Natural killer cell (primary cell): ENCODE measurements around the gene RGS12. TPM values are rescaled to one million over a fixed set of nuclear protein-coding genes. Genes with fewer than 3 reads are reported as not detected.

Source experiments
- ATAC-seq, 3 donors: fragments of 150-1000 bp in 2 of 3; fragments of 200-7000 bp in 1 of 3; cut with Tn5 transposase; 1 replicate in 1 of 3; 2 replicates in 2 of 3; pipeline ENCODE4 v1.10.0; 2021; ENCODE audit warnings: mild to moderate bottlenecking in 2 of 3, moderate library complexity in 2 of 3
- DNase-seq, 2 donors: peaks; one replicate each; pipeline versions ENCODE4 v3.0.0 to v3.0.0-alpha.2; 2013 to 2021; ENCODE audit warnings: mixed read lengths in 1 of 2
- H3K27ac ChIP-seq: one replicate; pipeline ENCODE4 v1.5.1; 2013; ENCODE audit warnings: mild to moderate bottlenecking, low read length
- H3K27me3 ChIP-seq: one replicate; pipeline ENCODE4 v1.6.1; 2013; ENCODE audit warnings: low read length; ENCODE audit not compliant: control insufficient read depth, insufficient read depth
- H3K36me3 ChIP-seq: one replicate; pipeline ENCODE4 v1.6.1; 2013; ENCODE audit warnings: low read length; ENCODE audit not compliant: control insufficient read depth, insufficient read depth
- H3K4me1 ChIP-seq: one replicate; pipeline ENCODE4 v1.6.1; 2013; ENCODE audit warnings: low read length; ENCODE audit not compliant: control insufficient read depth, insufficient read depth
- H3K4me3 ChIP-seq: one replicate; pipeline ENCODE4 v1.5.1; 2013; ENCODE audit warnings: low read length
- H3K9me3 ChIP-seq: one replicate; pipeline ENCODE4 v1.6.1; 2013; ENCODE audit warnings: low read length; ENCODE audit not compliant: control insufficient read depth, insufficient read depth
- H3K27ac Mint-ChIP-seq, 2 donors: one replicate each; pipeline ENCODE4 v1.8.0; 2022; ENCODE audit warnings: mild to moderate bottlenecking in 2 of 2, mixed read lengths in 2 of 2, moderate library complexity in 1 of 2
- H3K27me3 Mint-ChIP-seq, 2 donors: one replicate each; pipeline ENCODE4 v1.8.0; 2022; ENCODE audit warnings: low read depth in 2 of 2, mixed read lengths in 2 of 2
- H3K36me3 Mint-ChIP-seq: one replicate; pipeline ENCODE4 v1.8.0; 2022; ENCODE audit warnings: mixed read lengths
- H3K4me1 Mint-ChIP-seq, 2 donors: one replicate each; pipeline ENCODE4 v1.8.0; 2022; ENCODE audit warnings: mixed read lengths in 2 of 2
- H3K4me3 Mint-ChIP-seq: one replicate; pipeline ENCODE4 v1.8.0; 2022; ENCODE audit warnings: mild to moderate bottlenecking, moderate library complexity, mixed read lengths
- H3K9me3 Mint-ChIP-seq, 2 donors: one replicate each; pipeline ENCODE4 v1.8.0; 2022; ENCODE audit warnings: mixed read lengths in 2 of 2
- WGBS: methylation state at CpG from one replicate; pipeline ENCODE4 v1.1.7; 2013; ENCODE audit warnings: missing lambda C conversion rate; ENCODE audit not compliant: insufficient coverage; 5-methylcytosine and 5-hydroxymethylcytosine counted together
- intact Hi-C: fragments of 100-400 bp; cut with micrococcal nuclease; formaldehyde crosslinking; loops from one replicate; pipeline ENCODE4 v1.14.2; 2022
- total RNA-seq, 4 donors: library from RNA; stranded (reverse); fragments of 120-200 nt in 1 of 4; gene quantifications; one replicate each; pipeline versions ENCODE4 v1.2.3 to v1.2.4, GENCODE V29; 2013 to 2022
- TF ChIP-seq, protein P1 (sequence below): fragments of 200-600 bp; IDR thresholded peaks from one replicate; pipeline ENCODE4 v1.8.0; 2022; ENCODE audit warnings: antibody characterized with exemption

The RGS12 gene
- total RNA-seq, 3 donors from 2014 or later (not counting 1 experiment from before 2014, with no cell fraction given) = 10.5 to 12.3 (median 10.6) TPM

DNA sequence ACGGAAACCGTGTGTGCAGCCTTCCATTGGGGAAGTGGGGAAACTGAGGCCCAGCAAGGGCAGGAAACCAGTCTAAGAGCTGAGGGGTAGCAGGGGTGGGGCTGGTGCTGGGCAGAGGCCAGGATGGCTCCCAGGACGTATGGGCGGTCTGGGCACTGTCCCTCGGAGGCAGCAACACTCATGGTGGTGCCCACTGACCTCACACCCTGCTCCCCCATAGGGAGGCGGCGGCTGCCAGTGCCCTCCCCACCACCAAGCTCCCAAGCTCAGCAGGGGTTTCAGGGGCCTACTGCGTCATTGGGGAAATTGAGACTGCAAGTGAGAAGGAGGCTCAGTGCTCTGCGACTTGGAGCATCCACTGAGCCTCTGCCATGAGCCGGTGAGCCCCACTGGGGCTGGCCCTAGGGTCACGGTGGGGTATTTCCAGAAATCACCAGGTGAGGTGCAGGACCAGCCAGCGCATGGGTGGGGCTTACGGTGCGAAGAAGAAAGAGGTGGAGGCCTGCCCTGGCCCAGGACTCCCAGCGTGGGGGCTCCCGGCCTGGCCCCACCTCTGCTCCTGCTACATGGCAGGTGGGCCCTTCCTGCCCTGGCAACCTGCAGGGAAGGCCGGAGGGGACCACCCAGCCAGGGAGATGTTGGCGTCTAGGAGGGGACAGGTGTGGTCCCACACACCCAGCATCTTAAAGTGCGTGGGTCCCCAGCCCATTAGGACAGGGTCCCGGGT, 42.9 kb upstream of the RGS12 start:
- Histone ChIP-seq H3K4me3 (no peak overlapping the region), H3K9me3 (no peaks in the 10 kb centered on the region), H3K27me3 (no peaks in the 10 kb centered on the region), H3K36me3 (peaks cover 2% of the 10 kb centered on the region), H3K4me1 (peaks cover 14% of the 10 kb centered on the region), H3K27ac (no peak overlapping the region)
- Mint-ChIP-seq H3K27me3 (no peaks in the 10 kb centered on the region), H3K36me3 (no peaks in the 10 kb centered on the region), H3K9me3 (no peaks in the 10 kb centered on the region), H3K4me3 (no peak overlapping the region), H3K4me1 (peaks cover 6 to 8% of the 10 kb centered on the region in 2 donors), H3K27ac (no peak overlapping the region)
- 92% methylated on average over 20 of the region's 20 CpGs for WGBS
- ATAC-seq = no peak
- TF ChIP-seq, protein P1, sequence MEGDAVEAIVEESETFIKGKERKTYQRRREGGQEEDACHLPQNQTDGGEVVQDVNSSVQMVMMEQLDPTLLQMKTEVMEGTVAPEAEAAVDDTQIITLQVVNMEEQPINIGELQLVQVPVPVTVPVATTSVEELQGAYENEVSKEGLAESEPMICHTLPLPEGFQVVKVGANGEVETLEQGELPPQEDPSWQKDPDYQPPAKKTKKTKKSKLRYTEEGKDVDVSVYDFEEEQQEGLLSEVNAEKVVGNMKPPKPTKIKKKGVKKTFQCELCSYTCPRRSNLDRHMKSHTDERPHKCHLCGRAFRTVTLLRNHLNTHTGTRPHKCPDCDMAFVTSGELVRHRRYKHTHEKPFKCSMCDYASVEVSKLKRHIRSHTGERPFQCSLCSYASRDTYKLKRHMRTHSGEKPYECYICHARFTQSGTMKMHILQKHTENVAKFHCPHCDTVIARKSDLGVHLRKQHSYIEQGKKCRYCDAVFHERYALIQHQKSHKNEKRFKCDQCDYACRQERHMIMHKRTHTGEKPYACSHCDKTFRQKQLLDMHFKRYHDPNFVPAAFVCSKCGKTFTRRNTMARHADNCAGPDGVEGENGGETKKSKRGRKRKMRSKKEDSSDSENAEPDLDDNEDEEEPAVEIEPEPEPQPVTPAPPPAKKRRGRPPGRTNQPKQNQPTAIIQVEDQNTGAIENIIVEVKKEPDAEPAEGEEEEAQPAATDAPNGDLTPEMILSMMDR = no peak
- no peak for DNase-seq
- intact Hi-C loops = no loop called here

DNA sequence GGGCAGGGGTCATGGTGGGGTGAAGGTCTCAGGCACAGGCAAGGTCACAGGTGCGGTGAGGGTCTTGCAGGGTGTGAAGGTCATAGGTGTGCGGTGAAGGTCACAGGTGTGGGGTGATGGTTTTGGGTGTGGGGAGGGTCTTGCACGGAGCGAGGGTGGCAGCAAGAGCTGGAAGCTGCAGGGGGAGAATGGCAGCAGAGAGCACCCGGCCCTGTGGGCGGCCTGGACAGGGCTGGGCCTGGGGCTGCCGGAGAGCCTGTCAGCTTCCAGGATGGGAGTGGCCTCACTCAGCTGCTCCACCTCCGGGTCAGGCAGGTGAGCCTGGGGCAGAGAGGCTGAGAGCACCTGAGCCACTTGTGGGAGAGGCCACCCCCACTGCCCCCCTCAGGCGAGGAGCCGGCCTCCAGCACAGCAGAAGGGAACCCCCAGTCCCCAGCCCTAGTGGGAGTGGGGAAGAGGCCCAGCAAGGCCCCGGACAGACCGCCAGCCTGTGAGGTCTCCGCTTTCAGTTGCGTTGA, 42.3 kb upstream of the RGS12 start:
- ATAC-seq = no peak
- Histone ChIP-seq H3K4me1 (peaks cover 14% of the 10 kb centered on the region), H3K36me3 (peaks cover 2% of the 10 kb centered on the region), H3K9me3 (no peaks in the 10 kb centered on the region), H3K27ac (no peak overlapping the region), H3K27me3 (no peaks in the 10 kb centered on the region), H3K4me3 (no peak overlapping the region)
- intact Hi-C loops = no loop called here
- no peaks in the 10 kb centered on the region for H3K9me3 Mint-ChIP-seq
- TF ChIP-seq, protein P1 = no peak
- no peaks in the 10 kb centered on the region for H3K27me3 Mint-ChIP-seq
- WGBS = 90% methylated on average over 14 of the region's 14 CpGs
- no peak for DNase-seq
- H3K4me1 Mint-ChIP-seq = peaks cover 6 to 8% of the 10 kb centered on the region in 2 donors
- no peak overlapping the region for H3K4me3 Mint-ChIP-seq
- H3K36me3 Mint-ChIP-seq = no peaks in the 10 kb centered on the region
- H3K27ac Mint-ChIP-seq = no peak overlapping the region

DNA sequence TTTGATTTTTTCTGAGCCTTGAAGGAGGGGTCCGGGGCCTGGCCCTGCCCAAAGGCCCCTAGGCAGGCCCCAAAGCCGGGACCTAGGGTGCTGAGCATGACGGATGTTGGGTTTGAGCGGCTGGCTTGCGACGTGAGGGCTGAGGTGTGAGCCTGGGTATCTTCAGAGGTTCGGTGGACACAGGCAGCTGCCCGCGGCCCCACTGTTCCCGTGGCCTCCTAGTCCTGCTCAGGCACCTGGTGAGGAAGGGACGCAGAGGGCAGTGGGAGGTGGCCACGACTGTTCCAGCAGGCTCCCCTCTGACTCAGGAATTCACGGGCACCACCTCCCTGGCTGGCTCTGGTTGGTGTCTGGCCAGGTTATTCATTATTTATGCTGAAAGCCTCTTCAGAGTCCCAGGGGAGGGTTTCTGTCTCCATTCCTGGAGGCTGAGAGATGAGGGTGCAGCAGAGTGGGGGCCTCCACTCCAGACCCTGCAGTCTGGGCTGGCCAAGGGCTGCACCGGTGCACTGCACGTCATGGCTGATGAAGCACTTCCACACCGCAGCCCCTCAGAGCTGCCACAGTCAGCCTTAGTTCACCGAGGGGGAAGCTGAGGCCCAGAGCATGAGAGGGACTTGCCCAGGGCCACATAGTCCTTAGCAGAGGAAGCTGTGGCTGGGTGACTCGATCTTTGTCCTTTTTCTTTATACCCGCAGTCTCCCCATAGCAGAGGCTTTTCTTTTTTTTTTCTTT, 41.7 kb upstream of the RGS12 start:
- Mint-ChIP-seq H3K9me3 (no peaks in the 10 kb centered on the region), H3K36me3 (no peaks in the 10 kb centered on the region), H3K4me1 (peaks cover 4 to 5% of the 10 kb centered on the region in 2 donors), H3K4me3 (no peak overlapping the region), H3K27me3 (no peaks in the 10 kb centered on the region), H3K27ac (no peak overlapping the region)
- intact Hi-C loops = no loop called here
- H3K4me1 ChIP-seq = peaks cover 8% of the 10 kb centered on the region
- TF ChIP-seq, protein P1 = no peak
- H3K36me3 ChIP-seq = peaks cover 2% of the 10 kb centered on the region
- H3K27me3 ChIP-seq = no peaks in the 10 kb centered on the region
- no peak overlapping the region for H3K4me3 ChIP-seq
- no peaks in the 10 kb centered on the region for H3K9me3 ChIP-seq
- ATAC-seq = no peak
- no peak for DNase-seq
- H3K27ac ChIP-seq = no peak overlapping the region
- 92% methylated on average over 18 of the region's 19 CpGs for WGBS
